Amniotic stem cell (primary cell): ENCODE measurements around the gene ECEL1.

Experiments
- DNase-seq: peaks from one replicate; lab custom pipeline; 2025; lab: John Stamatoyannopoulos, UW

ECEL1 gene

GRCh38 chr2:232522623-232523401 is 35.2 kb upstream of the ECEL1 start:
- DNase-seq, result no peak

- DNase-seq, result no peak
These were observed 34.5 kb upstream of the ECEL1 start for GRCh38 chr2:232521959-232522622.

- DNase-seq, result no peak
These were observed 33.5 kb upstream of the ECEL1 start for GRCh38 chr2:232521098-232521497.

- DNase-seq, result no peak
These were observed 32.9 kb upstream of the ECEL1 start for GRCh38 chr2:232520489-232520888.

GRCh38 chr2:232519581-232520438 is 32.2 kb upstream of the ECEL1 start, which contains the start of gene PRSS56:
Gene PRSS56 (plus strand): TSS chr2:232520388. CDS start chr2:232520599, 211 bp downstream.
- DNase-seq, result no peak

GRCh38 chr2:232518844-232519243 is 31.2 kb upstream of the ECEL1 start:
- no peak for DNase-seq

- DNase-seq, result no peak
These were observed 28.9 kb upstream of the ECEL1 start for GRCh38 chr2:232516551-232516950.

- no peak for DNase-seq
These were observed 28.0 kb upstream of the ECEL1 start for GRCh38 chr2:232515639-232516038.

GRCh38 chr2:232513353-232513752 is 25.7 kb upstream of the ECEL1 start:
- DNase-seq, result no peak

- no peak for DNase-seq
These were observed 25.0 kb upstream of the ECEL1 start for GRCh38 chr2:232512602-232513001.

GRCh38 chr2:232511336-232511890 is 23.8 kb upstream of the ECEL1 start:
- no peak for DNase-seq

GRCh38 chr2:232508251-232508650 is 20.6 kb upstream of the ECEL1 start:
- no peak for DNase-seq

GRCh38 chr2:232506709-232507108 is 19.1 kb upstream of the ECEL1 start:
- DNase-seq, result no peak

GRCh38 chr2:232505856-232506255 is 18.2 kb upstream of the ECEL1 start:
- DNase-seq, result no peak

GRCh38 chr2:232504438-232504837 is 16.8 kb upstream of the ECEL1 start:
- no peak for DNase-seq

- no peak for DNase-seq
These were observed 16.2 kb upstream of the ECEL1 start for GRCh38 chr2:232503809-232504323.

GRCh38 chr2:232502911-232503808 is 15.5 kb upstream of the ECEL1 start:
- no peak for DNase-seq

- no peak for DNase-seq
These were observed 14.9 kb upstream of the ECEL1 start for GRCh38 chr2:232502511-232502910.

- no peak for DNase-seq
These were observed 14.3 kb upstream of the ECEL1 start for GRCh38 chr2:232501794-232502390.

GRCh38 chr2:232501331-232501771 is 13.7 kb upstream of the ECEL1 start:
- DNase-seq, result no peak
